ENCODE results near the gene C1orf185.
"Not testable (repeated sequence)": the region's sequence is repeated elsewhere in the genome, so short reads cannot be mapped to it uniquely, and the experiment has no call there.

The C1orf185 gene

GRCh38 chr1:51101976-51102375 lies at the start of gene C1orf185:
Gene C1orf185, plus strand, starts transcription at chr1:51102228. Its CDS starts 6 bp downstream, at chr1:51102234.
- no peak for DNase-seq

- no peak for DNase-seq
Measured at GRCh38 chr1:51058858-51059257, 43.2 kb upstream of the C1orf185 start.

- no peak for DNase-seq
Measured at GRCh38 chr1:51061231-51061918, 40.7 kb upstream of the C1orf185 start.

GRCh38 chr1:51063121-51063520 lies 38.9 kb upstream of the C1orf185 start:
- no peak for DNase-seq

- no peak for DNase-seq
Measured at GRCh38 chr1:51070011-51070410, 32.0 kb upstream of the C1orf185 start.

GRCh38 chr1:51070640-51071039 lies 31.4 kb upstream of the C1orf185 start:
- DNase-seq: no peak

- no peak for DNase-seq
Measured at GRCh38 chr1:51071291-51072042, 30.6 kb upstream of the C1orf185 start.

GRCh38 chr1:51072043-51072439 lies 30.0 kb upstream of the C1orf185 start:
- DNase-seq: no peak

GRCh38 chr1:51072651-51073050 lies 29.4 kb upstream of the C1orf185 start:
- DNase-seq: no peak

GRCh38 chr1:51073456-51073855 lies 28.6 kb upstream of the C1orf185 start:
- no peak for DNase-seq

GRCh38 chr1:51086496-51087271 lies 15.3 kb upstream of the C1orf185 start:
- no peak for DNase-seq

- no peak for DNase-seq
Measured at GRCh38 chr1:51088474-51088873, 13.6 kb upstream of the C1orf185 start.

- no peak for DNase-seq
Measured at GRCh38 chr1:51093581-51093980, 8.4 kb upstream of the C1orf185 start.

- DNase-seq: no peak
Measured at GRCh38 chr1:51097171-51097570, 4.9 kb upstream of the C1orf185 start.

GRCh38 chr1:51100264-51100880 lies 1.7 kb upstream of the C1orf185 start:
- DNase-seq: no peak

- DNase-seq: no peak
Measured at GRCh38 chr1:51114137-51114536, 12.1 kb downstream of the C1orf185 start.

- DNase-seq: no peak
Measured at GRCh38 chr1:51115714-51116404, 13.8 kb downstream of the C1orf185 start.

- no peak for DNase-seq
Measured at GRCh38 chr1:51119331-51119730, 17.3 kb downstream of the C1orf185 start.

GRCh38 chr1:51120629-51121028 lies 18.6 kb downstream of the C1orf185 start:
- DNase-seq: no peak

GRCh38 chr1:51127152-51127551 lies 25.1 kb downstream of the C1orf185 start:
- DNase-seq: not testable (repeated sequence)

- DNase-seq: no peak
Measured at GRCh38 chr1:51131185-51131584, 29.2 kb downstream of the C1orf185 start.

GRCh38 chr1:51133045-51133444 lies 31.0 kb downstream of the C1orf185 start:
- DNase-seq: no peak

- DNase-seq: not testable (repeated sequence)
Measured at GRCh38 chr1:51137696-51138095, 35.7 kb downstream of the C1orf185 start.

All from NCI-H2227 treated with DMSO at 0.1 percent for 48 hours (cell line).